ENCODE results near the gene C3orf62. TPM values are rescaled to one million over a fixed set of nuclear protein-coding genes. Genes with fewer than 3 reads are reported as not detected.

Gene C3orf62
- total RNA-seq, 1 donor from 2014 or later = 5.3 TPM

DNA sequence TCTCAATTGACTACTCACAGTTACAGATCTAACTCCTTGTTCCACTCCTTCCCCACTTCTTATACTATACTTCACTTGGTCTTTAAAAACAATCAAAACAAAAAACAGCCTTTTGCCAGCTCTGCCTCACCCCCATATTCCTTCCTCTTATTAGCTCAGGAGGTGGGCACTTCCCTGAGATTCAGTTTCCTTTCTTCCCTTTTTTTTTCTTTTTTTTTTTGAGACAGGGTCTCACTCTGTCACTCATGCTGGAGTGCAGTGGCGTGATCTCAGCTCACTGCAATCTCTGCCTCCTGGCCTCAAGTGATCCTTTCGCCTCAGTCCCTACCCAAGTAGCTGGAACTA, 6.9 kb downstream of the C3orf62 start:
- DNase-seq = no peak
- intact Hi-C loops (cut with micrococcal nuclease) = no loop called here

GRCh38 chr3:49269443-49270155, 7.4 kb downstream of the C3orf62 start:
- CTCF ChIA-PET = no interaction called here
- intact Hi-C loops (cut with micrococcal nuclease) = no loop called here
- H3K4me3 Mint-ChIP-seq = no peak overlapping the region
- H3K27me3 Mint-ChIP-seq = no peaks in the 10 kb centered on the region
- H3K27ac Mint-ChIP-seq = no peak overlapping the region
- peaks cover 10% of the 10 kb centered on the region for H3K36me3 Mint-ChIP-seq (ENCODE audit: low read depth)
- no peak for DNase-seq
- no peak for ATAC-seq (ENCODE audit: low read depth)
- H3K4me1 Mint-ChIP-seq = no peaks in the 10 kb centered on the region
- POLR2A ChIA-PET = no interaction called here
- TF ChIP-seq, protein P1, sequence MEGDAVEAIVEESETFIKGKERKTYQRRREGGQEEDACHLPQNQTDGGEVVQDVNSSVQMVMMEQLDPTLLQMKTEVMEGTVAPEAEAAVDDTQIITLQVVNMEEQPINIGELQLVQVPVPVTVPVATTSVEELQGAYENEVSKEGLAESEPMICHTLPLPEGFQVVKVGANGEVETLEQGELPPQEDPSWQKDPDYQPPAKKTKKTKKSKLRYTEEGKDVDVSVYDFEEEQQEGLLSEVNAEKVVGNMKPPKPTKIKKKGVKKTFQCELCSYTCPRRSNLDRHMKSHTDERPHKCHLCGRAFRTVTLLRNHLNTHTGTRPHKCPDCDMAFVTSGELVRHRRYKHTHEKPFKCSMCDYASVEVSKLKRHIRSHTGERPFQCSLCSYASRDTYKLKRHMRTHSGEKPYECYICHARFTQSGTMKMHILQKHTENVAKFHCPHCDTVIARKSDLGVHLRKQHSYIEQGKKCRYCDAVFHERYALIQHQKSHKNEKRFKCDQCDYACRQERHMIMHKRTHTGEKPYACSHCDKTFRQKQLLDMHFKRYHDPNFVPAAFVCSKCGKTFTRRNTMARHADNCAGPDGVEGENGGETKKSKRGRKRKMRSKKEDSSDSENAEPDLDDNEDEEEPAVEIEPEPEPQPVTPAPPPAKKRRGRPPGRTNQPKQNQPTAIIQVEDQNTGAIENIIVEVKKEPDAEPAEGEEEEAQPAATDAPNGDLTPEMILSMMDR (IDR thresholded peaks at IDR 0.05) = no peak
- no peaks in the 10 kb centered on the region for H3K9me3 Mint-ChIP-seq

More for the DNA sequence above, 6.9 kb downstream of the C3orf62 start:
- no peaks in the 10 kb centered on the region for H3K4me1 Mint-ChIP-seq
- no peak overlapping the region for H3K4me3 Mint-ChIP-seq
- no peaks in the 10 kb centered on the region for H3K9me3 Mint-ChIP-seq
- TF ChIP-seq, protein P1 (IDR thresholded peaks at IDR 0.05) = no peak
- H3K36me3 Mint-ChIP-seq (ENCODE audit: low read depth) = peaks cover 10% of the 10 kb centered on the region
- ChIA-PET POLR2A (no interaction called here), CTCF (no interaction called here)
- no peak overlapping the region for H3K27ac Mint-ChIP-seq
- no peaks in the 10 kb centered on the region for H3K27me3 Mint-ChIP-seq
- ATAC-seq (ENCODE audit: low read depth) = no peak

DNA sequence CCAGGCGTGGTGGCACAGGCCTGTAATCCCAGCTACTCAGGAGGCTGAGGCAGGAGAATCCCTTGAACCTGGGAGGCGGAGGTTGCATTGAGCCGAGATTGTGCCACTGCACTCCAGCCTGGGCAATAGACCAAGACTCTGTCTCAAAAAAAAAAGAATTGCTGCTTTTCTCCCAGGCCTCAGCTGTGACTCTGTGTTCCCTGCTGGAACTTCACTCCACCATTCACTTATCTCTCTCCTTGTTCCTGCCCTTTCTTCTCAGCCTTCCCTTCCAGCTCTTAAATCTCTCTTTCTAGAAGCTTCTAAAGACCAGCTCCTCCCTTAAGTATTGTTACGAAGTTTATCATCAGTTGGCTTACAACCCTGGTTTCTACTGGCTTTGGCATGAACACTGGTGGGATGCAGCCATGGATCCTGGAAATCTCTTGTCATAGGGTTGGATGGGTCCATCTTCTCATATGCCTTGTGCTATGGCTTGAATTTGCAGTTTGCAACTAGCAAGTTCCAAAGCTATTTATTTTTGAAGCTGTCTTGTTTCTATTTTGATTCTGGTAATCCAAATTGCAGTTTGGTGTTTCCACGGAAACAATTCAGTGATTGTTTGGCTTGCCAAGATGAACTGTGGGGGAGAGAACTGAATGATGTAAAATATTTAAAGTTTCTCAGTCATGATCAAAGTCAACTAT, 10.5 kb downstream of the C3orf62 start:
- TF ChIP-seq, protein P1 (IDR thresholded peaks at IDR 0.05) = no peak
- POLR2A ChIA-PET = no interaction called here
- Mint-ChIP-seq H3K4me3 (no peak overlapping the region), H3K36me3 (ENCODE audit: low read depth) (peaks cover 10% of the 10 kb centered on the region), H3K27me3 (no peaks in the 10 kb centered on the region), H3K4me1 (no peaks in the 10 kb centered on the region), H3K27ac (no peak overlapping the region), H3K9me3 (no peaks in the 10 kb centered on the region)
- DNase-seq = no peak
- ATAC-seq (ENCODE audit: low read depth) = no peak
- intact Hi-C loops (cut with micrococcal nuclease) = no loop called here
- CTCF ChIA-PET = no interaction called here

GRCh38 chr3:49265661-49266386, 11.2 kb downstream of the C3orf62 start:
- H3K4me3 Mint-ChIP-seq = no peak overlapping the region
- no peak overlapping the region for H3K27ac Mint-ChIP-seq
- intact Hi-C loops (cut with micrococcal nuclease) = no loop called here
- TF ChIP-seq, protein P1 (IDR thresholded peaks at IDR 0.05) = no peak
- ChIA-PET CTCF (no interaction called here), POLR2A (no interaction called here)
- H3K36me3 Mint-ChIP-seq (ENCODE audit: low read depth) = peaks cover 6% of the 10 kb centered on the region
- H3K27me3 Mint-ChIP-seq = no peaks in the 10 kb centered on the region
- DNase-seq (no peak), ATAC-seq (ENCODE audit: low read depth) (no peak)
- no peaks in the 10 kb centered on the region for H3K4me1 Mint-ChIP-seq
- H3K9me3 Mint-ChIP-seq = no peaks in the 10 kb centered on the region

DNA sequence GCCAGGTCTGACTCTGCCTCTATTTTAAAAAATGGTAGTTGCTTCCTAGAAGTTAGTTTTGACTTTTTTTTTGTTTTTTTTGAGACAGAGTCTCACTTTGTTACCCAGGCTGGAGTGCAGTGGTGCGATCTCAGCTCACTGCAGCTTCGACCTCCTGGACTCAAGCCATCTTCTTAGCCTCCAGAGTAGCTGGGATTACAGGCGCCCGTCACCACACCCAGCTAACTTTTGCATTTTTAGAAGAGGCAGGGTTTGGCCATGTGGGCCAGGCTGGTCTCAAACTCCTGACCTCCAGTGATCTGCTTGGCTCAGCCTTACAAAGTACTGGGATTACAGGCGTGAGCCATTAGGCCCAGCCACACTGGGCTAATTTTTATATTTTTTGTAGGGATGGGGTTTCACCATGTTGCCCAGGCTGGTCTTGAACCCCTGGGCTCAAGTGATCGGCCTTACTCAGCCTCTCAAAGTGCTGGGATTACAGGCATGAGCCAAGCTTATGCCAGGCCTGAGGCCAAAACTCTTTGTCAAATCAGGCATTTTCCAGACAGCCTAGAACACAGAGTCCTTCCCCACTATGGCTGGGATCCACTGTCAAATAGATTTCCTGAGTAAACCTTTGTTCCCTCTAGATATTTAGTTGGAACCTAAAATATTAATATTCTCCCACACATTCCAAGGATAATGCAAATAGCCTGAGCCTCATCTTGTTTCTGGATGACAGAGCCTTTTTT, 13.7 kb downstream of the C3orf62 start:
- ATAC-seq (ENCODE audit: low read depth) = no peak
- POLR2A ChIA-PET = no interaction called here
- no peak overlapping the region for H3K27ac Mint-ChIP-seq

More for the DNA sequence above, 13.7 kb downstream of the C3orf62 start:
- H3K27me3 Mint-ChIP-seq = no peaks in the 10 kb centered on the region
- H3K9me3 Mint-ChIP-seq = no peaks in the 10 kb centered on the region
- H3K4me1 Mint-ChIP-seq = no peaks in the 10 kb centered on the region
- H3K36me3 Mint-ChIP-seq (ENCODE audit: low read depth) = no peaks in the 10 kb centered on the region
- intact Hi-C loops (cut with micrococcal nuclease) = no loop called here
- CTCF ChIA-PET = no interaction called here
- TF ChIP-seq, protein P1 (IDR thresholded peaks at IDR 0.05) = no peak
- DNase-seq = no peak
- H3K4me3 Mint-ChIP-seq = no peak overlapping the region

Data from activated B cell treated with CpG ODN at 0.5 μM for 24 hours (primary cell).